BLaER1 (cell line): ENCODE data around the gene PHF20.
A peak's percentile ranks its signal among the peaks of the same experiment; 100 is the strongest.

Source experiments
- H3K27ac ChIP-seq: shearing (Covaris generic); formaldehyde crosslinking; 2 replicates; pipeline ENCODE4 v1.8.1; 2022
- H3K27me3 ChIP-seq: shearing (Covaris generic); formaldehyde crosslinking; 2 replicates; pipeline ENCODE4 v1.8.1; 2022
- H3K36me3 ChIP-seq: shearing (Covaris generic); formaldehyde crosslinking; 2 replicates; pipeline ENCODE4 v1.8.1; 2022
- H3K4me1 ChIP-seq: shearing (Covaris generic); formaldehyde crosslinking; 2 replicates; pipeline ENCODE4 v1.8.1; 2022
- H3K4me2 ChIP-seq: shearing (Covaris generic); formaldehyde crosslinking; 2 replicates; pipeline ENCODE4 v1.8.1; 2022
- H3K4me3 ChIP-seq: shearing (Covaris generic); formaldehyde crosslinking; 2 replicates; pipeline ENCODE4 v1.8.1; 2022
- H3K9ac ChIP-seq: shearing (Covaris generic); formaldehyde crosslinking; 2 replicates; pipeline ENCODE4 v1.8.1; 2022
- H3K9me3 ChIP-seq: shearing (Covaris generic); formaldehyde crosslinking; 2 replicates; pipeline ENCODE4 v1.8.1; 2022
- H4K20me1 ChIP-seq: shearing (Covaris generic); formaldehyde crosslinking; 2 replicates; pipeline ENCODE4 v1.8.1; 2022
- Cebpa-rat ChIP-seq: shearing (Covaris generic); IDR thresholded peaks from 2 replicates; pipeline ENCODE4 v1.8.1; 2022

Gene PHF20

DNA sequence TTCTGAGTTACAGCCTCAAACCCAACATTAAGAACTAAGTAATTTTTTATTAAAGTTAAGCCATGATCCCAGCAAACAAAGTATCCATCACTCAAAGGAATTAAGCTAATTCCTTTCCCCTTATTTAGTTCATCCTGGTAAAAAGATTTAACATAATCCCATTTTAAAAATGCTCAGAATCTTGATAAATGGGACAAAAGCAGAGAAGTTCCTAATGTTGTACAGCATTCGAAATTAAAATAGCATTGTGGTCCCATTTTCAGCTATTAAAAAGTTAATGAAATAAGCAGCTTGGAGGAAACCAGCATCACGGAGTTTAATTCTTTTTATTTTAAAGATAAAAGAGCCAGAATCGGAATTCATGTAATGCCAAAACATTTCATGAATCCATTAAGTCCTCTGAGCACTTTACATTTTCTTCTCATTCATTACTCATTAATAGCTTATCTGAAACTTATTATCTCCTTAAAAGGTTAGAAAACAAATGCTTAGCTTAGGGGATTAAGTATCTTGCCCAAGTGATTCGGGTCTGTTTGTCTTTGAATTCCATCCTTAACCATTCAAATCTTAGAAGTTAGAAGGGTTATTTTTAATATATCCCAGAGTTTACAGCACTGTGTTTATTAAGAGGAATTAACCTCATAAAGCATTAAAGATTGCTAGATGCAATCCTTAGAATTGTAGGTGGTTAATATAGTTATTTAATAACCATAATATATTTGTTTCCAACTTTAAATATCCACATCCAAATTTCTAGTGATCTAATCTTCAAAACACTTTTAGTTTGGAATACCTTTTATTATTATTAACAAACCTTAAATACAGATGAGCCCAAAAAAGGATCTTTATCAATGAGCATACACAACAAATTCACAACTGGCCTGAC, 41.0 kb upstream of the PHF20 start:
- Histone ChIP-seq H3K4me1 (peaks cover 11% of the 10 kb centered on the region; the same call in 1 of the 2 replicates), H3K27me3 (no peaks in the 10 kb centered on the region), H3K27ac (no peak overlapping the region), H3K9ac (no peak overlapping the region), H4K20me1 (peaks cover 100% of the 10 kb centered on the region), H3K36me3 (peaks cover 100% of the 10 kb centered on the region), H3K4me3 (no peak overlapping the region), H3K9me3 (no peaks in the 10 kb centered on the region), H3K4me2 (no peak overlapping the region)
- TF ChIP-seq Cebpa-rat: no peak

DNA sequence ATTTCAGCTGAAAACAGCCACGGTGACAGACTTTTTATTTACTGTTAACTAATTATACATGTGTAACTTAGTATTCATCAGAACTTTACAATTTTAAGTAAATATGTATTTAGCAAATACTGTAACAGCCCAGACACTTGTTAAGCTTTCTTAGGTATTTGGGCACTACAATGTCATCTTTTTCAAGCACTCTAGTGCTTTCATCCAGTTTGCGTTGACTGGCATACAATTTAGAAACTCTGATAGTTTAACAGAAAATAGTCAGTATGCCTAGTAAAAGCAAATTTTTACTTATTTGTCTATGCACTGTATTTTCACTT, 40.4 kb upstream of the PHF20 start:
- H3K4me2 ChIP-seq: no peak overlapping the region
- no peak overlapping the region for H3K4me3 ChIP-seq
- H3K9me3 ChIP-seq: no peaks in the 10 kb centered on the region
- H3K27me3 ChIP-seq: no peaks in the 10 kb centered on the region
- peaks cover 100% of the 10 kb centered on the region for H3K36me3 ChIP-seq
- H4K20me1 ChIP-seq: peaks cover 100% of the 10 kb centered on the region
- H3K27ac ChIP-seq: no peak overlapping the region
- no peak for TF ChIP-seq Cebpa-rat
- H3K9ac ChIP-seq: no peak overlapping the region
- peaks cover 17% of the 10 kb centered on the region; the same call in 1 of the 2 replicates for H3K4me1 ChIP-seq

DNA sequence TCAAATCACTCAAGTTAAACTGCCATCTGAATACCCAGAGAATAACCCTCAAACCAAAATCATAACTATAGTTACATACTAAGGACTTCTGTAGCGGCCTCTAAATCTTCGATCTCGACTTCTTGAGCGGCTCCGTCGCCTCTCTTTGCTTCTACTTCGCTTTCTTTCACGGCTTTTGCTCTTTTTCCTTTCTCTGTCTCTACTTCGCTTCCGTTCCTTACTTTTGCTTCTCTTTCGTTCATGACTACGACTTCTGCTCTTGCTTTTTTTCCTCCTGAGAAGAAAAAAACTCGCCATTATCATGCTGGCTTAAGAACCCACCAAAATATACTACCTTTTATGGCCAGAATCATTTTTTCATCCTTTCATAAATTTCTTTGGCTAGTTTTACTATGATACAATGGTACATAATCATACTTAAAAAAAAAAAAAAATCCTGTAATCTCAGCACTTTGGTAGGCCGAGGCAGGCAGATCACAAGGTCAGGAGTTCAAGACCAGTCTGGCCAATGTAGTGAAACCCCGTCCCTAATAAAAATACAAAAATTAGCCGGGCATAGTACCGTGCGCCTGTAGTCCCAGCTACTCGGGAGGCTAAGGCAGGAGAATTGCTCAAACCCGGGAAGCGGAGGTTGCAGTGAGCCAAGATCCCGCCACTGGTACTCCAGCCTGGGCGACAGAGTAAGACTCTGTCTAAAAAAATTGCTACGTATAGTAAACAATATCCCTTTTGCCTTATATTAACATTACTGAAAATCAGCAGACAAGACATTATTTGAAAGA, 39.8 kb upstream of the PHF20 start:
- Histone ChIP-seq H3K36me3 (peaks cover 100% of the 10 kb centered on the region), H3K27ac (no peak overlapping the region), H3K4me1 (peaks cover 22% of the 10 kb centered on the region), H3K4me2 (no peak overlapping the region), H3K9me3 (no peaks in the 10 kb centered on the region), H4K20me1 (peaks cover 100% of the 10 kb centered on the region), H3K27me3 (no peaks in the 10 kb centered on the region), H3K9ac (no peak overlapping the region), H3K4me3 (no peak overlapping the region)
- no peak for TF ChIP-seq Cebpa-rat

DNA sequence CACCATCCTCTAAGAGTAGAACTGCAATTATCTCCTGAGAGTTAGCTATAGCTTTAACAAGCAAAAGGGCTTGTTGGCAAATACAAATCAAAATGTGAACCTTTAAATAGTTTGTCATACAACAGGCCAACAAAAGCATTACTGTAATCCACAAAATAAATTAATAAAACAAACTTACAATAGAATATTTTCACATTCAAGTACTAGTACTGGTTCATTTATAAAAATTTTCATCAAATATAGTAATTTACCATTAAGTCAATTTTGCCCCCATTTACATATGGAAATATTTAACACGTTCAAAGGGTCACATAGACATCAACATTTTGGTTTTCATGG, 39.2 kb upstream of the PHF20 start:
- Histone ChIP-seq H3K4me3 (no peak overlapping the region), H4K20me1 (peaks cover 100% of the 10 kb centered on the region), H3K4me2 (no peak overlapping the region), H3K36me3 (peaks cover 100% of the 10 kb centered on the region), H3K9me3 (no peaks in the 10 kb centered on the region), H3K9ac (no peak overlapping the region), H3K4me1 (peaks cover 27% of the 10 kb centered on the region), H3K27me3 (no peaks in the 10 kb centered on the region), H3K27ac (no peak overlapping the region)
- TF ChIP-seq Cebpa-rat: no peak

DNA sequence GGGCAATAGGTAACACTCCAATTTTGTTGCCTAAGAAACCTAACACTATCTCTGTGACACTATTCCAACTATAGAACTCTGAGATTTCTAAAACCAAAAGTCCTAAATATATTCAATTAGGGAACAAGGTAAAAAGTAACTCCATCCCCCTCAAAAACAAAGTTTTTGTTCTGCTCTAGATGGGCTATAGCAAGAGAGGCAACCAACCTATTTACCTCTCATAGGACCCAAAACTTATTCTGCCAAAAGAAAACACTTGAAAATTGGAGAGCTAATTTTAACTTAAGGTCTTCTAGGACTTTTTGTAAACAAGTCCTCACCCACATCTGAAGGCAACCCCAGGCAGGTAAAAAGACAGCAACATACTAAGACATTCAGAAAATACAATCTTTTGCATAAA, 37.4 kb upstream of the PHF20 start:
- Histone ChIP-seq H3K4me2 (no peak overlapping the region), H3K36me3 (peaks cover 100% of the 10 kb centered on the region), H3K27ac (no peak overlapping the region), H3K9me3 (no peaks in the 10 kb centered on the region), H3K4me1 (peaks cover 43% of the 10 kb centered on the region), H3K27me3 (no peaks in the 10 kb centered on the region), H3K4me3 (no peak overlapping the region), H3K9ac (no peak overlapping the region), H4K20me1 (peaks cover 100% of the 10 kb centered on the region)
- TF ChIP-seq Cebpa-rat: no peak

DNA sequence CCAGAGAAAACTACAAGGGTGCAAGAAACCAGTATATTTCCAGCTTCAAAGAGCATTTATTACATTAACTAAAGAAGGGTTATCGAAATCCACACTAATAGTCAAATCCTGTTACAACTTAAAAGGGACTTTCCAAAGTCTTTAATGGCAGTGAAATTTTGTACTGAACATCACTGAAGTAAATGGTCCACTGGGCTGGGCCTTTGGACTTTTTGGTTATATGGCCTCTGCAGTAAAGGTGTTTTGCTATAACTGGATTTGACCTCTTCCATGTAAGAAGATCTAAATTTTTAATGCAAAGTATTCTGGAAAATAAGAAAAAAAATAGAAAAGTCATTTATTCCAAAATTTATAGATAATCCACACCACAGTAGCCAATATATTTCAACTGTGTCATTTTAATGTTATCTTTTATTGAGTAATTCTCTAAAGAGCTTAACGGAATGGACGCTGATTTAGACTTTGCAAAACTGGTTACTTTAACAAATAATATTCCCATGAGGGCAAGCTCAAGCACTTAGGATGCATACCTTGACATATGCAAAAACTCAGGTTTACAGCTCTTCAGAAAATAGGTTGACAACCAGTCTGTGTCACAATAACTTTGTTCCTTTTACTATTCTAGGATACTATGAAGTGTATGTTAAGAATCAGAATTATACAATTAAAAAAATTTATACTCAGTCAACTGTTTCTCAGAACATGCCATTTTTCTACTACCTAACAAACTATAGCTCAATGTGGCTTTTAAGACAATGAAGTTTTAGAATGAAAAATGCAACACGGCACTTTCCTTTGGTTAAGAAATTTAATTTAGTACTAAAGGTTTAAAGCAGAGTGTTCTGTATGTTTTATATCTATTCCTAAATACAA, 36.8 kb upstream of the PHF20 start:
- no peak for TF ChIP-seq Cebpa-rat
- peaks cover 100% of the 10 kb centered on the region for H4K20me1 ChIP-seq
- H3K9me3 ChIP-seq: no peaks in the 10 kb centered on the region
- peaks cover 48% of the 10 kb centered on the region for H3K4me1 ChIP-seq
- no peak overlapping the region for H3K4me3 ChIP-seq
- H3K27me3 ChIP-seq: no peaks in the 10 kb centered on the region
- peaks cover 99% of the 10 kb centered on the region for H3K36me3 ChIP-seq
- no peak overlapping the region for H3K9ac ChIP-seq
- no peak overlapping the region for H3K27ac ChIP-seq
- no peak overlapping the region for H3K4me2 ChIP-seq

DNA sequence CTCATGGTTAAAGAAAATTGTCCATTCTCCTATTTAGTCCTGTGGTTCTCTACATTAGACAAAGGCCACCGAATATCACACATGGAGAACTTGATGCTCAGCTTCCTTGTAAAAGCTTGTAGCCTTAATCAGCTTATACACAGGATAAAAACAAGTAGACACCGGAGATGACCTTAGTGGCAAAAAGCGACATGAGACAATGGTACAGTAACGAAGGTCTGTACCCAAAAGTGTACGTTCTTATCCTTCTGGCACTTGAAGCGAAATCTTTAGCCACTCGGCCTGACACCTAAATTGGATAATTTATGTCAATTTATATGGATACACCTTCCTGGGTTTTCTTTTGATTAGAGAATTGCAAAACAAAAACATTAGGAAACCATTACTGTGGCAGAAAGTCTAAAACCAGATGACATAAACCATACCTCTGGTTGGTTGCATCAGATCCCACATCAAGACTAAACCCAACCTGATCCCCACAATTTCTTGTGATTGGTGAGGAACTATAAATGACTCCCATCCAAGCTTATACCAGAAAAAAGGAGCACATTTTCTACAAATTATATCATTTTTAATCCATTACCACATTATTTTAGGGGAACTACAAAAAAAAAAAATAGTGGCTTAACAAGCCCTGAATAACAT, 35.9 kb upstream of the PHF20 start:
- peaks cover 54% of the 10 kb centered on the region for H3K4me1 ChIP-seq
- no peak overlapping the region for H3K9ac ChIP-seq
- H3K4me3 ChIP-seq: no peak overlapping the region
- no peak for TF ChIP-seq Cebpa-rat
- no peaks in the 10 kb centered on the region for H3K27me3 ChIP-seq
- no peak overlapping the region for H3K27ac ChIP-seq
- 0 out of 2 replicates have a peak overlapping the region, but pooled peaks have one; percentile 2 for H3K4me2 ChIP-seq
- no peaks in the 10 kb centered on the region for H3K9me3 ChIP-seq
- peaks cover 100% of the 10 kb centered on the region for H4K20me1 ChIP-seq
- H3K36me3 ChIP-seq: peaks cover 97% of the 10 kb centered on the region

DNA sequence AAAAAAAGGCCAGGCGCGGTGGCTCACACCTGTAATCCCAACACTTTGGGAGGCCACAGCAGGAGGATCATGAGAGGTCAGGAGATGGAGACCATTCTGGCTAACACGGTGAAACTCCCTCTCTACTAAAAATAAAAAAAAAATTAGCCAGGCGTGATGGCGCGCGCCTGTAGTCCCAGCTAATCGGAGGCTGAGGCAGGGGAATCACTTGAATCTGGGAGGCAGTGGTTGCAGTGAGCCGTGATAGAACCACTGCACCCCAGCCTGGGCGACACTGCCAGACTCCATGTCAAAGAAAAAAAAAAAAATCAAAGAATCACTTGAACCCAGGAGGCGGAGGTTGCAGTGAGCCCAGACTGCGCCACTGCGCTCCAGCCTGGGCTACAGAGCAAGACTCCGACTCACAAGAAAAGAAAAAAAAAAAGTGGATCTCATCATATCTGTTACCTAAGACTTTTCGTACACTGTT, 33.9 kb upstream of the PHF20 start:
- no peaks in the 10 kb centered on the region for H3K27me3 ChIP-seq
- TF ChIP-seq Cebpa-rat: no peak
- H3K36me3 ChIP-seq: peaks cover 78% of the 10 kb centered on the region
- H3K4me1 ChIP-seq: peaks cover 56% of the 10 kb centered on the region
- H3K27ac ChIP-seq: no peak overlapping the region
- H3K9ac ChIP-seq: no peak overlapping the region
- peaks cover 85% of the 10 kb centered on the region for H4K20me1 ChIP-seq
- H3K9me3 ChIP-seq: no peaks in the 10 kb centered on the region
- peak overlapping the region; percentile 32 for H3K4me2 ChIP-seq
- H3K4me3 ChIP-seq: no peak overlapping the region
